Stomach (tissue), 4 donors: ENCODE data around the gene DCST1.

ENCODE experiments used
- EP300 ChIP-seq: sonication (generic); formaldehyde crosslinking; IDR thresholded peaks from one replicate; pipeline ENCODE4 v1.6.1; 2017; ENCODE audit warnings: antibody characterized with exemption
- TF ChIP-seq, protein P1 (sequence below), 7 experiments: fragments of 450-650 bp in 4 of 7; fragments of 200-600 bp in 3 of 7; sonication (generic) in 3 of 7; IDR thresholded peaks; one replicate each; pipeline ENCODE4 v1.5.1; 2016 to 2019; ENCODE audit warnings: antibody characterized with exemption in 7 of 7, control low read depth in 2 of 7, mild to moderate bottlenecking in 1 of 7

DNA sequence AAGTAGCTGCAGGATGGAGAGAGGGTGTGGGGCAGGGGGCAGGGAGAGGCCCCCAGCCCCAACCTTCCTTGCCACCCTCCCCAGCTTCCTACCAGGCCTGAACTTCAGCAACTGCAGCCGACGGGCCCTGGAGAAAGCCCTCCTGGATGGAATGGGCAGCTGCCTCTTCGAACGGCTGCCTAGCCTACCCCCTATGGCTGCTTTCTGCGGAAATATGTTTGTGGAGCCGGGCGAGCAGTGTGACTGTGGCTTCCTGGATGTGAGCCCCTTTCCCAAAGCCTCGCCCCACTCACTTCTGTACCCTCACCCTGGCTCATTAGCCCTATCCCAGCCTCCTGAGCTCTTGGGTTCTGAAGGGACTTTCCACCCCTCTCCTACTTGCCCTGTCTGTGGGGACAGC lies 23.5 kb downstream of the DCST1 start:
- TF ChIP-seq, protein P1, sequence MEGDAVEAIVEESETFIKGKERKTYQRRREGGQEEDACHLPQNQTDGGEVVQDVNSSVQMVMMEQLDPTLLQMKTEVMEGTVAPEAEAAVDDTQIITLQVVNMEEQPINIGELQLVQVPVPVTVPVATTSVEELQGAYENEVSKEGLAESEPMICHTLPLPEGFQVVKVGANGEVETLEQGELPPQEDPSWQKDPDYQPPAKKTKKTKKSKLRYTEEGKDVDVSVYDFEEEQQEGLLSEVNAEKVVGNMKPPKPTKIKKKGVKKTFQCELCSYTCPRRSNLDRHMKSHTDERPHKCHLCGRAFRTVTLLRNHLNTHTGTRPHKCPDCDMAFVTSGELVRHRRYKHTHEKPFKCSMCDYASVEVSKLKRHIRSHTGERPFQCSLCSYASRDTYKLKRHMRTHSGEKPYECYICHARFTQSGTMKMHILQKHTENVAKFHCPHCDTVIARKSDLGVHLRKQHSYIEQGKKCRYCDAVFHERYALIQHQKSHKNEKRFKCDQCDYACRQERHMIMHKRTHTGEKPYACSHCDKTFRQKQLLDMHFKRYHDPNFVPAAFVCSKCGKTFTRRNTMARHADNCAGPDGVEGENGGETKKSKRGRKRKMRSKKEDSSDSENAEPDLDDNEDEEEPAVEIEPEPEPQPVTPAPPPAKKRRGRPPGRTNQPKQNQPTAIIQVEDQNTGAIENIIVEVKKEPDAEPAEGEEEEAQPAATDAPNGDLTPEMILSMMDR (IDR thresholded peaks at IDR 0.05), result no peak
- TF ChIP-seq EP300, result no peak
